Activated CD4-positive, alpha-beta T cell treated with anti-CD3 and anti-CD28 coated beads, Interleukin-10, Interleukin-2, amounts not matched to agents 100 ng/mL and 50 ng/mL, durations not matched to agents 16 hours and 8 hours (primary cell): ENCODE results near the gene XAB2.

Experiments
- DNase-seq: peaks from one replicate; pipeline ENCODE4 v3.0.0-alpha.2; 2020

Gene XAB2

DNA sequence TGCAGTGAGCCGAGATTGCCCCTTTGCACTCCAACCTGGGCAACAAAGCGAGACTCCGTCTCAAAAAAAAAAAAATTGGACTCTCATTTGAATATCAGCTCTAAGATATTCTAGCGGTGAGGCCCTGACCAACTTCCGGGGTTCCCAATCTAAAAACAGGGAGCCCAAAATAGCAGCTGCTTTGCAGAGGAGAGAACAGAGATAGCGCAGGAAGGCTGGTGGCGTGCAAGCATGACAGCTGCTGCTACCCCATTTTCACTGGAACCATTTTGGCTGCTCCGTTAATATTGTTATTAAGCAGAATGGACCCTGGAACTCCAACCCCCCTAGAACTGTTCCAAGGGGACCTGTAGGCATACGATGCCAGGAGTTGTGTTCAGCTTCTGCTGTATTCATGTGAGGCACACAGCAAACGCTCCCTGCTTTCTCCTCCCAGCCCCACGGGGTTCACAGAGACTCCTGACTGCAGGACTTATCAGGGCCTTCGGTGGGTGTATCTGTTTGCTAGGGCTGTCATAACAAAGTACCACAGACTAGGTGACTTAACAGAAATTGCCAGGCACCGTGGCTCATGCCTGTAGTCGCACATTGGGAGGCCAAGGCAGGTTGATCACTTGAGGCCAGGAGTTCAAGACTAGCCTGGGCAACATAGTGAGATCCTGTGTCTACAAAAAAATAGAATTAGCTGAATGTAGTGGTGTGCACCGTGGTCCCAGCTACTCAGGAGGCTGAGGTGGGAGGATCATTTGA lies 19.1 kb upstream of the XAB2 start:
- DNase-seq: no peak

- no peak for DNase-seq
These were observed 17.8 kb upstream of the XAB2 start for GRCh38 chr19:7647156-7647555.

- DNase-seq: no peak
These were observed 17.0 kb upstream of the XAB2 start for GRCh38 chr19:7646426-7646700.

- DNase-seq: no peak
These were observed 16.5 kb upstream of the XAB2 start for GRCh38 chr19:7645656-7646425.

DNA sequence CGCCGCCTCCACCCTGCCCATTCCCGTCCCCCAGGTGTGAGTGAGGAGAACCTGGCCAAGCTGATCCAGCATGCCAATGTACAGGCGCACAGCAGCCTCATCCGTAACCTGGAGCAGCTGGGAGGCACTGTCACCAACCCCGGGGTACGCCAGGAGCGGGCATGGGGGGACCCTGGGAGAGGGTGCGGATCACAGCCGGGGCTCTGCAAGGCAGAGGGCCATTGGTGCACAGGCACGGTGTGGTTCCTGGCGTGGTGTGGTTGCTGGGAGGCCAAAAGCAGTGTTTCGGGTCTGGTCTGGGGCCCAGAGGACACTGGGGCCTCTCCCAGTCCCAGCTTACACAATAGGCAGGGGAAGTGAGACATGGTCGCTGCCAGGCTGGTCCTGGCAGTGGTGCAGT lies 15.8 kb upstream of the XAB2 start:
- no peak for DNase-seq

DNA sequence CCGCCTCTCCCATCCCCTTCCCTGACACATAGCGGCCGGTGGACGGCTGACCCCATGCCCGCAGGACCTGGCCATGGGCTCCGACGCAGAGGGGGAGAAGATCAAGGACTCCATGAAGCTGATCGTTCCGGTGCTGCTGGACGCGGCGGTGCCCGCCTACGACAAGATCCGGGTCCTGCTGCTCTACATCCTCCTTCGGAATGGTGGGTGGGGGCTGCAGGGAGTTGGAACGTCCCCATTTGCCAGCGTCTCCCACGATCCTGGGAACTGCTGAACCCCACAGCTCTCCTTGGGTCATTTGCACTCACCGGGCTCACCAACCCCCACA lies 15.2 kb upstream of the XAB2 start:
- DNase-seq: no peak

GRCh38 chr19:7643629-7644549 lies 14.5 kb upstream of the XAB2 start:
- peak; percentile 32 for DNase-seq

- DNase-seq: no peak
These were observed 13.7 kb upstream of the XAB2 start for GRCh38 chr19:7643031-7643415.

DNA sequence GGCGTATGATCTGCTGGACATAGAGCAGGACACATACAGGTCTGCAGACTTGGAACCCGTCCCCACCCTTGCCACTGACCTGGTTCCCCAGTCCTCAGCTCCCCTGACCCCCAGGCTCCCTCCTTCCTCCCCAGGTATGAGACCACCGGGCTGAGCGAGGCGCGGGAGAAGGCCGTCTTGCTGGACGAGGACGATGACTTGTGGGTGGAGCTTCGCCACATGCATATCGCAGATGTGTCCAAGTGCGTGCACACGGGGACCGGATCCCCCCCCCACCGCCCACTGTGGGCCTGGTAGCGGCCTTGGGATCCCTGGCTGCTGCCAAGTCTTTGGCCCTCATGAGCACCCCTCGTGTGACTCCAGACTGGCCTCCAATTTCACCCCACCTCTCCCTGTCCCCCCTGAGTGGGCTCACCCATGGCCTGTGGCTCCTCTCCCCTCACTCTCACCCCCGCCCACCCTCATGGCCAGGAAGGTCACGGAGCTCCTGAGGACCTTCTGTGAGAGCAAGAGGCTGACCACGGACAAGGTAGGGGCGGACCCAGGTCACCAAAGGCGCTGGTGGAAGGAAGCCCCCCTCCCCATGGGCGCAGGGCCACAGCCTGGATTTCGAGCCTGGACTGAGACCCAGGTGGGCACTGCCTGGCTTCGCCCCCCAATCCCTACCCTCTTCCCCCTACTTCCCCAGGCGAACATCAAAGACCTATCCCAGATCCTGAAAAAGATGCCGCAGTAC lies 13.1 kb upstream of the XAB2 start:
- no peak for DNase-seq

- no peak for DNase-seq
These were observed 12.2 kb upstream of the XAB2 start for GRCh38 chr19:7641290-7642276.

GRCh38 chr19:7640803-7641202 lies 11.5 kb upstream of the XAB2 start:
- DNase-seq: no peak

DNA sequence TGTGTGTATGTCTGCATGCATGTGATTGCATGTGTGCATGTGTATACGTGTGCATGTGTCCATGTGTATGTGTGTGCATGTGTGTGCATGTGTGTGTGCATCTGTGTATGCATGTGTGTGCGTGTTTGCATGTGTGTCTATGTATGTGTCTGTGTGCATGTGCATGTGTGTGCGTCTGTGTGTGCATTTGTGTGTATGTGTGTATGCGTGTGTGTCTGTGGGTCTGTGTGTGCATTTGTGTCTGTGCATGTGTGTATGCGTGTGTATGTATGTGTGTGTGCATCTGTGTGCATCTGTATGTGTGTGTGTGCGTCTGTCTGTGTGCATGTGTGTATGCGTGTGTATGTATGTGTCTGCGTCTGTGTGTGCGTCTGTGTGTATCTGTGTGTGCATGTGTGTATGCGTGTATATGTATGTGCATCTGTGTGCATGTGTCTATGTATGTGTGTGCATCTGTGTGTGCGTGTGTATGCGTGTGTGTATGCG lies 10.6 kb upstream of the XAB2 start:
- DNase-seq: no peak

GRCh38 chr19:7638802-7639465 lies 9.6 kb upstream of the XAB2 start:
- no peak for DNase-seq

DNA sequence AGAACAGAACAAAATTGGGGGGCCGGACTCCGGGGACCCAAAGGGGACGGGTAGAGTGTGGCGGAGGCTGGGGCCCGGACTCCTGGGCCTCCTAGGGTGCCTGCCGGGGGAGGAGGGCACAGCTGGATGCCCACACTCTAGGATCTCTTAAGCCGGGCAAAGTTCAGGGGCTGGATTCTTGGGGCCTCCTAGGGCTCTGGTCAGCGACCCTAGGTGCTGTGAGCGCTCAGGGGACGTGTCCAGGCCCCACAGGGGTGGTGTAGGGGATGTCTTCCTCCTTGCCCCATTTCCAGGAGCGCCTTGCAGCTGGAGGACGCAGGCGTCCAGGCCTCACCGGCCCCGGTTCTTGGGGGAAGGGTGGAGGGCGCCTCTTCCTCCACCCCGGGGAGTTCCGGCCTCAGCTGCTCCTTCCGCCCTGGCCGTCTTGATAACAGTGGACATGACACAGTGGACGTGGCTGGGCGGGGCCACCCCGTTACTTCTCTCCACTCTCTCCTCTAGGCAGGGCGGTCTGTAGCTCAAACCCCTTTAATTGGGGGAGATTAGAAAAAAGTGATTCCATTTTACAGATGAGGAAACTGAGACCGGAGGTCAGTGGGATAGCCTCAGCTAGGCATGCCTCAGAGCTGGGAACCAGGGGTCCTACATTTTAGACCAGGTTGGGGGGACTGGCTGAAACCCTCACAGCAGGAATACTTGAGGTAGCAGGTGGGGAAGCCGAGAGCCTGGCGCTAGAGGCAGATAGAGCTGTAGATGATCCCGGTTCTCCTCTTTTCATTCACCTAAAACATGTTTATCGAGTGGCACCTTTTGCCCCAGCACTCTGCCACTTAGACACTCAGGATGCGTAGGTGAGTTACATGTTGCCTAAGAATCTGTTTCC lies 8.3 kb upstream of the XAB2 start:
- DNase-seq: no peak

GRCh38 chr19:7636691-7637373 lies 7.5 kb upstream of the XAB2 start, which contains the start of gene STXBP2:
Gene STXBP2 (plus strand): TSS chr19:7637110. CDS start chr19:7637150, 40 bp downstream.
- peak; percentile 93 for DNase-seq

DNA sequence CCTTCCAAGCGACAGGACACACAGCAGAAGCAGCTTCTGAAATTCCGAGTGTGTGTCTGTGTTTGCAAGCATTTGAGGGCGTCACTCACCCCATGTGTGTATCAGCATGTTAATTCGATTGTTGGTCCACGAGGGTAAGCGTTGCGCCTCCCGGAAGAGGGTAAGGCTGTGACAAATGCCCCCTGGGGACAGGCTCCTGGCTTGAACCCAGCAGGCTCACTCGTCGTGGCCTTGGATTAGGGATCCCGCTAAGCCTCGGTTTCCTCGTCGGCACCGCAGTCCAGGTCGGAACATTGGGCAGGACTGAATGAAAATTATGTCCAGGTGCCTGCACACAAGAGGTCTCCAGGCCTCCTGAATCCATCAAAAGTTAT lies 7.0 kb upstream of the XAB2 start:
- no peak for DNase-seq

GRCh38 chr19:7635670-7636069 lies 6.3 kb upstream of the XAB2 start:
- no peak for DNase-seq

GRCh38 chr19:7633698-7634097 lies 4.4 kb upstream of the XAB2 start, which contains the start of gene PCP2:
Gene PCP2 (minus strand): TSS chr19:7633719. CDS start chr19:7633457, 262 bp downstream.
- no peak for DNase-seq
